A549 treated with AZD2906 at 1 μM for 4 hours (cell line): ENCODE data around the gene CGB2. TPM values are rescaled to one million over a fixed set of nuclear protein-coding genes. Genes with fewer than 3 reads are reported as not detected.

Experiments
- total RNA-seq: library from RNA; stranded (reverse); fragments of 200-300 nt; extraction: Qiagen RNA extraction; gene quantifications from 5 replicates; pipeline ENCODE4 v1.2.3, GENCODE V29; 2022

The CGB2 gene
- total RNA-seq, result 0.09 to 0.21 TPM (median 0.21 TPM) in 3 of 5 replicates, not detected in the others

GRCh38 chr19:49031642-49032301 lies at the start of gene CGB2:
Gene CGB2, plus strand, starts transcription at chr19:49031890. Its CDS starts 206 bp downstream, at chr19:49032096.

GRCh38 chr19:48993175-48994034 lies 38.3 kb upstream of the CGB2 start, which contains the start of the genes GYS1 and RUVBL2:
Gene GYS1, minus strand, starts transcription at chr19:48993309. Its CDS starts 197 bp downstream, at chr19:48993112.
Gene RUVBL2, plus strand, starts transcription at chr19:48993887. Its CDS starts 25 bp downstream, at chr19:48993912.

GRCh38 chr19:49017041-49017665 lies 14.5 kb upstream of the CGB2 start, which contains the start of gene LHB:
Gene LHB, minus strand, starts transcription at chr19:49017091. Its CDS starts 10 bp downstream, at chr19:49017081.

GRCh38 chr19:49024233-49024632 lies 7.5 kb upstream of the CGB2 start, which contains the start of gene CGB3:
Gene CGB3, minus strand, starts transcription at chr19:49024333. Its CDS starts 362 bp downstream, at chr19:49023971.

GRCh38 chr19:49036815-49037214 lies 5.1 kb downstream of the CGB2 start, which contains the start of gene CGB1:
Gene CGB1, minus strand, starts transcription at chr19:49036895. Its CDS starts 184 bp downstream, at chr19:49036711.

GRCh38 chr19:49043548-49043947 lies 11.9 kb downstream of the CGB2 start, which contains the start of gene CGB5:
Gene CGB5, plus strand, starts transcription at chr19:49043848. Its CDS starts 362 bp downstream, at chr19:49044210.

DNA sequence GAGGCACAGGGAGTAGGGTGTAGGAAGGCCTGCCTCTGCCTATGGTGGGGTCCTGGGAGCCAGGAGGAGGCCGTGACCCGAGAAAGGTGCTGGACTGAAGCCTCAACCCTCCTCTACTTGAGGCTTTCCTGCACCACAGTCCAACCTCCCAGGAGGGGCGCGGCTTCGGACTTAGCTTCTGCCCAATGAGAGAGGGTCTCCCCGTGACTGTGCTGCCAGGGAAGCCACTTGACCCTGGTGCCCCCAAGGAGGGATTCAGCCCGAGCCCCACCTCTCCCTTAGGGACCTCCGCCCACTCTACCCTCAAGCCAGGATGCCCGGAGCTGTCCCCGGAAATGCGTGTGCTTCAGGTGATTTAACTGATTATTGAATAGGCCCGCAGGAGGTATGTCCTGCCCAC lies 17.3 kb downstream of the CGB2 start, which contains the start of gene CGB8:
CGB8 (minus strand) TSS at position 101 of the 400 bp plus-strand sequence. CDS start 372 bp downstream, outside the sequence.

DNA sequence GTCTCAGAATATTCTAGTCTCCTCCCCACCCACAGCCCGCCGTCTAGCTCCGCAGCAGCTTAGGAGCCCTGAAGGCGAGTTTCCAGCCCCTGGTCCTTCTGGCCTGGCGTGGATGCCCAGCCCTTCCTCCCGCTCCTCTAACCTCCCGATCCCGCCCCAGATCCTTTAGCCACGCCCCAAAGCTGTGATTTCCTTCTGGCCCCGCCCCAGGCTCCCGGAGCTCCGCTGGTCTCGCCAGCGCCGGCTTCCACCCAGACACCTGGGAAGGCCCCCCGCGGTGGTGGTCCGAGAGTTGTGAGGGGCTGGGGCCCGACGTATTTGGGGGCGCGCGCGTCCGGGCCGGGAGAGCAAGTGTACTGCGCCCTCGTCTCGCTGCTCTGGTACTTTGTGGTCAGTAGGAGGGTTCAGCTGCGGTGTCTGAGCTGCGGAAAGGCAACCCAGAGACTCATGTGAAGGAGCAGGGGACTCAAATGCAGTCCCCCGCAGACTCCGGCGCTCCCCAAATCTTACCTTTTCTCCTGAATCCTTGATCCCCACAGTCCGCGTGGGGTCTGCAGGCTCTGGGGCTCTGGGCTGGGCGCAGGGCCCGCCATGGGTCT lies 26.0 kb downstream of the CGB2 start, which contains the start of gene CGB7:
CGB7 (minus strand) TSS at position 114 of the 599 bp plus-strand sequence. CDS start 2,374 bp downstream, outside the sequence.

GRCh38 chr19:49064768-49065611 lies 33.3 kb downstream of the CGB2 start, which contains the start of gene NTF4:
Gene NTF4, minus strand, starts transcription at chr19:49064818. Its CDS starts 2,821 bp downstream, at chr19:49061997.

Other genes with a start within 250 kb of the CGB2 start
- gene BCAT2, start 220.9 kb upstream of the CGB2 start, total RNA-seq, result 51.3 to 63.4 TPM (median 60.9 TPM) in 5 replicates
- 12.4 to 16.1 TPM (median 13.9 TPM) in 5 replicates for gene HSD17B14, start 195.4 kb upstream of the CGB2 start, total RNA-seq
- gene PLEKHA4, start 163.3 kb upstream of the CGB2 start, total RNA-seq, result 1.2 to 1.6 TPM (median 1.4 TPM) in 5 replicates
- gene PPP1R15A, start 159.5 kb upstream of the CGB2 start, total RNA-seq, result 79.7 to 121 TPM (median 92.8 TPM) in 5 replicates
- not detected in 5 replicates for gene TULP2, start 133.1 kb upstream of the CGB2 start, total RNA-seq
- 206 to 233 TPM (median 208 TPM) in 5 replicates for gene NUCB1, start 131.6 kb upstream of the CGB2 start, total RNA-seq
- gene DHDH, start 98.2 kb upstream of the CGB2 start, total RNA-seq, result 0.87 to 1.6 TPM (median 1.3 TPM) in 5 replicates
- gene BAX, start 77.0 kb upstream of the CGB2 start, total RNA-seq, result 283 to 383 TPM (median 335 TPM) in 5 replicates
- 16,772 to 23,411 TPM (median 18,179 TPM) in 5 replicates for gene FTL, start 66.6 kb upstream of the CGB2 start, total RNA-seq
- gene GYS1, start 38.6 kb upstream of the CGB2 start, total RNA-seq, result 17.8 to 21.9 TPM (median 19.9 TPM) in 5 replicates
- gene RUVBL2, start 38.0 kb upstream of the CGB2 start, total RNA-seq, result 221 to 248 TPM (median 236 TPM) in 5 replicates
- not detected in 5 replicates for gene LHB, start 14.8 kb upstream of the CGB2 start, total RNA-seq
- gene CGB3, start 7.6 kb upstream of the CGB2 start, total RNA-seq, result not detected in 5 replicates
- gene CGB1, start 5.0 kb downstream of the CGB2 start, total RNA-seq, result not detected in 5 replicates
- gene CGB5, start 12.0 kb downstream of the CGB2 start, total RNA-seq, result 0.52 to 1.0 TPM (median 0.68 TPM) in 5 replicates
- gene CGB8, start 17.2 kb downstream of the CGB2 start, total RNA-seq, result 1.6 to 3.0 TPM (median 2.6 TPM) in 5 replicates
- 0.32 to 0.76 TPM (median 0.42 TPM) in 5 replicates for gene CGB7, start 25.9 kb downstream of the CGB2 start, total RNA-seq
- 0.29 to 0.78 TPM (median 0.66 TPM) in 5 replicates for gene NTF4, start 32.9 kb downstream of the CGB2 start, total RNA-seq
- 0.01 to 0.02 TPM in 2 of 5 replicates, not detected in the others for gene KCNA7, start 40.8 kb downstream of the CGB2 start, total RNA-seq
- gene SNRNP70, start 53.6 kb downstream of the CGB2 start, total RNA-seq, result 311 to 342 TPM (median 330 TPM) in 5 replicates
- gene LIN7B, start 82.5 kb downstream of the CGB2 start, total RNA-seq, result 5.1 to 9.9 TPM (median 7.0 TPM) in 5 replicates
- 0.91 to 2.0 TPM (median 1.6 TPM) in 5 replicates for gene C19orf73, start 87.3 kb downstream of the CGB2 start, total RNA-seq
- 4.8 to 8.8 TPM (median 7.2 TPM) in 5 replicates for gene PPFIA3, start 87.7 kb downstream of the CGB2 start, total RNA-seq
- 0.05 TPM in 1 of 5 replicates, not detected in the others for gene HRC, start 123.5 kb downstream of the CGB2 start, total RNA-seq
- 7.3 to 10.2 TPM (median 9.0 TPM) in 5 replicates for gene TRPM4, start 125.9 kb downstream of the CGB2 start, total RNA-seq